SK-N-SH (cell line): ENCODE results near the gene XKR7.

Source experiments
- CHD2 ChIP-seq: fragments of 150-350 bp; IDR thresholded peaks from 2 replicates; pipeline ENCODE4 v1.6.1; 2018; ENCODE audit warnings: low read length; ENCODE audit not compliant: partially characterized antibody
- CTCF ChIP-seq: fragments of 200-600 bp; sonication (generic); IDR thresholded peaks from 2 replicates; pipeline ENCODE4 v1.6.1; 2017; ENCODE audit warnings: antibody characterized with exemption, mild to moderate bottlenecking, moderate library complexity
- ELF1 ChIP-seq: IDR thresholded peaks from 2 replicates; pipeline ENCODE4 v1.4.0; 2012
- EP300 ChIP-seq, 2 experiments: IDR thresholded peaks; 2 replicates each; pipeline versions ENCODE4 v1.4.0 to v1.6.1; 2012; ENCODE audit warnings: borderline replicate concordance in 1 of 2, low read depth in 1 of 2, low read length in 1 of 2
- FOXJ3 ChIP-seq: sonication (generic); formaldehyde crosslinking; IDR thresholded peaks from 2 replicates; pipeline ENCODE4 v1.5.1; 2020; ENCODE audit warnings: mild to moderate bottlenecking, missing genetic modification reagents
- JUND ChIP-seq: IDR thresholded peaks from 2 replicates; pipeline ENCODE4 v1.4.0; 2012
- PBX3 ChIP-seq: IDR thresholded peaks from 2 replicates; pipeline ENCODE4; 2012
- POLR2AphosphoS5 ChIP-seq: IDR thresholded peaks from 2 replicates; pipeline ENCODE4 v1.6.1; 2012; ENCODE audit warnings: low read depth, low read length
- RAD21 ChIP-seq: IDR thresholded peaks from 2 replicates; pipeline ENCODE4 v1.6.1; 2012; ENCODE audit warnings: mild to moderate bottlenecking, low read length
- RFX5 ChIP-seq: IDR thresholded peaks from 2 replicates; pipeline ENCODE4 v1.6.1; 2012; ENCODE audit warnings: mild to moderate bottlenecking, improper control_type of control experiment, low read length
- RXRA ChIP-seq: IDR thresholded peaks from 2 replicates; pipeline ENCODE4 v1.4.0; 2012; ENCODE audit warnings: low read depth, mild to moderate bottlenecking, borderline replicate concordance
- USF1 ChIP-seq: IDR thresholded peaks from 2 replicates; pipeline ENCODE4 v1.4.0; 2012; ENCODE audit warnings: low read depth, borderline replicate concordance
- TF ChIP-seq, protein P1 (sequence below): IDR thresholded peaks from 2 replicates; pipeline ENCODE4 v1.4.0; 2012; ENCODE audit warnings: low read depth
- TF ChIP-seq, protein P2 (sequence below): fragments of 150-350 bp; IDR thresholded peaks from 2 replicates; pipeline ENCODE4 v1.6.1; 2017; ENCODE audit warnings: antibody characterized with exemption, low read length, low read depth, borderline replicate concordance

GRCh38 chr20:31974951-31975487 is 7.1 kb downstream of the XKR7 start:
- TF ChIP-seq CTCF (no peak), USF1 (no peak), PBX3 (no peak), ELF1 (no peak), FOXJ3 (no peak), POLR2AphosphoS5 (no peak), RAD21 (no peak), RFX5 (no peak), RXRA (no peak), EP300 (IDR thresholded peaks at IDR 0.05; ENCODE audit: borderline replicate concordance in 1 of 2, low read depth in 1 of 2, low read length in 1 of 2) (no peak), JUND (no peak), CHD2 (no peak)
- TF ChIP-seq, protein P1, sequence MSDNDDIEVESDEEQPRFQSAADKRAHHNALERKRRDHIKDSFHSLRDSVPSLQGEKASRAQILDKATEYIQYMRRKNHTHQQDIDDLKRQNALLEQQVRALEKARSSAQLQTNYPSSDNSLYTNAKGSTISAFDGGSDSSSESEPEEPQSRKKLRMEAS, result no peak
- TF ChIP-seq, protein P2, sequence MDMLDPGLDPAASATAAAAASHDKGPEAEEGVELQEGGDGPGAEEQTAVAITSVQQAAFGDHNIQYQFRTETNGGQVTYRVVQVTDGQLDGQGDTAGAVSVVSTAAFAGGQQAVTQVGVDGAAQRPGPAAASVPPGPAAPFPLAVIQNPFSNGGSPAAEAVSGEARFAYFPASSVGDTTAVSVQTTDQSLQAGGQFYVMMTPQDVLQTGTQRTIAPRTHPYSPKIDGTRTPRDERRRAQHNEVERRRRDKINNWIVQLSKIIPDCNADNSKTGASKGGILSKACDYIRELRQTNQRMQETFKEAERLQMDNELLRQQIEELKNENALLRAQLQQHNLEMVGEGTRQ, result no peak
